ENCODE results near the gene SCRT2.

Gene SCRT2

GRCh38 chr20:621125-621756 is 54.4 kb downstream of the SCRT2 start:
- TF ChIP-seq MYC (IDR thresholded peaks at IDR 0.05; ENCODE audit: low read depth, low read length) (no peak), POLR2A (IDR thresholded peaks at IDR 0.05; ENCODE audit: extremely low read depth, insufficient read length) (no peak)
- TF ChIP-seq, protein P1, sequence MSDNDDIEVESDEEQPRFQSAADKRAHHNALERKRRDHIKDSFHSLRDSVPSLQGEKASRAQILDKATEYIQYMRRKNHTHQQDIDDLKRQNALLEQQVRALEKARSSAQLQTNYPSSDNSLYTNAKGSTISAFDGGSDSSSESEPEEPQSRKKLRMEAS (IDR thresholded peaks at IDR 0.05; ENCODE audit: low read depth, low read length): no peak
- TF ChIP-seq, protein P2, sequence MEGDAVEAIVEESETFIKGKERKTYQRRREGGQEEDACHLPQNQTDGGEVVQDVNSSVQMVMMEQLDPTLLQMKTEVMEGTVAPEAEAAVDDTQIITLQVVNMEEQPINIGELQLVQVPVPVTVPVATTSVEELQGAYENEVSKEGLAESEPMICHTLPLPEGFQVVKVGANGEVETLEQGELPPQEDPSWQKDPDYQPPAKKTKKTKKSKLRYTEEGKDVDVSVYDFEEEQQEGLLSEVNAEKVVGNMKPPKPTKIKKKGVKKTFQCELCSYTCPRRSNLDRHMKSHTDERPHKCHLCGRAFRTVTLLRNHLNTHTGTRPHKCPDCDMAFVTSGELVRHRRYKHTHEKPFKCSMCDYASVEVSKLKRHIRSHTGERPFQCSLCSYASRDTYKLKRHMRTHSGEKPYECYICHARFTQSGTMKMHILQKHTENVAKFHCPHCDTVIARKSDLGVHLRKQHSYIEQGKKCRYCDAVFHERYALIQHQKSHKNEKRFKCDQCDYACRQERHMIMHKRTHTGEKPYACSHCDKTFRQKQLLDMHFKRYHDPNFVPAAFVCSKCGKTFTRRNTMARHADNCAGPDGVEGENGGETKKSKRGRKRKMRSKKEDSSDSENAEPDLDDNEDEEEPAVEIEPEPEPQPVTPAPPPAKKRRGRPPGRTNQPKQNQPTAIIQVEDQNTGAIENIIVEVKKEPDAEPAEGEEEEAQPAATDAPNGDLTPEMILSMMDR (IDR thresholded peaks at IDR 0.05; ENCODE audit: low read depth, low read length): no peak
- no peak overlapping the region for H3K4me3 ChIP-seq (ENCODE audit: low read depth, low read length)
- DNase-seq (ENCODE audit: low read depth): peak; percentile 31

DNA sequence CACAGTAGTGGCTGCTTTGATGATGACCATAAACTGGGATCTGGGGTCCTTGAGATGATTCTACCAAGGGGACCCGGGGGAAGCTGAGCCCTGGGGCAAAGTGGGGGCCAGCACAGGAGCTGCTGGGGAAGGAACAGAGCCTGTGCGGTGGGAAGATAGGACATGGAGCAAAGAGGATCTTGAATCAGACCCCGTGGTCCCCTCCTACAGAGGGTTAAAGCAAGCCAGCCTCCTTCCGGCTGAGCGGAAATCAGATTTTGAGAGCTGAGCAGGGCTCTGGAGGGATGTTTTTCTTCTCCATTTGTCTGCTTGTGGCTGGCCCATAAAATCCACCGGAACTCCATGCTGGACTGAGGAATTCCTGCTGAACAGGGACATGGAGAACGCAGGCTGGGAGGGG is 55.4 kb downstream of the SCRT2 start:
- no peak overlapping the region for H3K4me3 ChIP-seq (ENCODE audit: low read depth, low read length)
- no peak for DNase-seq (ENCODE audit: low read depth)
- TF ChIP-seq, protein P1 (IDR thresholded peaks at IDR 0.05; ENCODE audit: low read depth, low read length): no peak
- TF ChIP-seq POLR2A (IDR thresholded peaks at IDR 0.05; ENCODE audit: extremely low read depth, insufficient read length) (no peak), MYC (IDR thresholded peaks at IDR 0.05; ENCODE audit: low read depth, low read length) (no peak)
- TF ChIP-seq, protein P2 (IDR thresholded peaks at IDR 0.05; ENCODE audit: low read depth, low read length): no peak

- no peak overlapping the region for H3K4me3 ChIP-seq (ENCODE audit: low read depth, low read length)
- DNase-seq (ENCODE audit: low read depth): no peak
- TF ChIP-seq MYC (IDR thresholded peaks at IDR 0.05; ENCODE audit: low read depth, low read length) (no peak), POLR2A (IDR thresholded peaks at IDR 0.05; ENCODE audit: extremely low read depth, insufficient read length) (no peak)
- TF ChIP-seq, protein P1 (IDR thresholded peaks at IDR 0.05; ENCODE audit: low read depth, low read length): no peak
- TF ChIP-seq, protein P2 (IDR thresholded peaks at IDR 0.05; ENCODE audit: low read depth, low read length): no peak
Observed at GRCh38 chr20:618980-619379, 56.6 kb downstream of the SCRT2 start.

DNA sequence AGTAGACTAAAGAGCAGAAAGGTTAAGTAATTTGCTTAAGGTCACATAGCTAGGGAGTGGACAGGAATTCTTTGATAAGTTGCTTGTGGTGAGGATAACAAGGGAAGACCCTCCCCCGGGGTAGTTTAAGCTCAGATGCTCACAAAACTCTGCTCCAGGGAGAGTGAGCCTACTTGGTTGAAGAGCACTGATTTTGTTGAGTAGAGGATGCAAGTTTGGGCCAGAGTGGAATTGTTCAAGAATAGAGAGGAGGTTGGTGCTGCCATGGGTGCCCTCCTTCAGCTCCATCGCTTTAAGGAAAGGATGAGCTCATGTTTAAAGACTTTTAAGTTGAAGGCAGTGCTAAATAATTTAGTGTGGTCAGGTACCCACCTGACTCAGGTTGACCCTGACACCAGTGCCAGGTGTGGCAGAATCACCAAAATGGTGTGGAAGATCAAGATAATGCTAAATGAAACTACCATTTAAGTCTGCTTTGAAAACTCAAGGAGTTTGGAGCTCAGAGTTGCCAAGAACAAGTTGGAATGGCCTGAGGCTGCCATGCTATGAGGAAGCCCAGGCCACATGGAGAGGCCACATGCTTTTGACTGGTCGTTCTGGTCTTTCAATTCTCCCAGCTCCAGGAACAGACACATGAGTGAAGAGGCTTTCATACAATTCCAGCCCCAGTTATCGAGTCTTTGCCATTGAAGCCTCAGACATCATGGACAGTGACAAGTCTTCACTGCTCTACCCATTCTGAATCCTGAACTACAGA is 57.5 kb downstream of the SCRT2 start:
- DNase-seq (ENCODE audit: low read depth): no peak
- H3K4me3 ChIP-seq (ENCODE audit: low read depth, low read length): no peak overlapping the region
- TF ChIP-seq MYC (IDR thresholded peaks at IDR 0.05; ENCODE audit: low read depth, low read length) (no peak), POLR2A (IDR thresholded peaks at IDR 0.05; ENCODE audit: extremely low read depth, insufficient read length) (no peak)
- TF ChIP-seq, protein P2 (IDR thresholded peaks at IDR 0.05; ENCODE audit: low read depth, low read length): no peak
- TF ChIP-seq, protein P1 (IDR thresholded peaks at IDR 0.05; ENCODE audit: low read depth, low read length): no peak

GRCh38 chr20:615514-615913 is 60.1 kb downstream of the SCRT2 start:
- TF ChIP-seq, protein P2 (IDR thresholded peaks at IDR 0.05; ENCODE audit: low read depth, low read length): no peak
- TF ChIP-seq MYC (IDR thresholded peaks at IDR 0.05; ENCODE audit: low read depth, low read length): no peak
- TF ChIP-seq POLR2A (IDR thresholded peaks at IDR 0.05; ENCODE audit: extremely low read depth, insufficient read length): no peak
- TF ChIP-seq, protein P1 (IDR thresholded peaks at IDR 0.05; ENCODE audit: low read depth, low read length): no peak
- DNase-seq (ENCODE audit: low read depth): peak; percentile 61
- H3K4me3 ChIP-seq (ENCODE audit: low read depth, low read length): no peak overlapping the region
